Measurements from ENCODE around the gene CDC73. TPM values are rescaled to one million over a fixed set of nuclear protein-coding genes. Genes with fewer than 3 reads are reported as not detected.

CDC73 gene
- total and polyA plus RNA-seq, 2 of the 13 experiments (the other 11 are each of a cell fraction or from before 2014, with no cell fraction given), result 20.2 to 26.3 TPM

DNA sequence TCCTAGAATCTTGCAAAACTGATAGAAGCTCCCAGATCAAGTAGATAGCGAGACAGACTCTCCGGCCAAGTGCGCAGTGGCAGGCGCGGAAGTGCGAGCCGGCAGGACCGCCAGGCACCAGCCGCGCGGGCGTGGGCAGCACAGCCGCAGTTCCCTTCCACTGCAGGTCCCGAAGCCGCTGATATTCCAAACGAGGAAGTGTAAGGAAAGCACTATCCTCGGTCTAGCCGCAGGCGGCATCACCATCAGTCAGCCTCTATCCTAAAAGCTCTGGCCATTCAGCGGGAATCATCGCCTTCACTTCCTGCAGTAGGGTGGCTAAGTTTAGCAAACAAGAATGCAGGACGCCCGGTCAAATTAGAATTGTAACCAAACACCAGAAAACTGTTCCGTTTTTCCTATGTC lies 17.3 kb upstream of the CDC73 start (continued):
- TF ChIP-seq, protein P1, sequence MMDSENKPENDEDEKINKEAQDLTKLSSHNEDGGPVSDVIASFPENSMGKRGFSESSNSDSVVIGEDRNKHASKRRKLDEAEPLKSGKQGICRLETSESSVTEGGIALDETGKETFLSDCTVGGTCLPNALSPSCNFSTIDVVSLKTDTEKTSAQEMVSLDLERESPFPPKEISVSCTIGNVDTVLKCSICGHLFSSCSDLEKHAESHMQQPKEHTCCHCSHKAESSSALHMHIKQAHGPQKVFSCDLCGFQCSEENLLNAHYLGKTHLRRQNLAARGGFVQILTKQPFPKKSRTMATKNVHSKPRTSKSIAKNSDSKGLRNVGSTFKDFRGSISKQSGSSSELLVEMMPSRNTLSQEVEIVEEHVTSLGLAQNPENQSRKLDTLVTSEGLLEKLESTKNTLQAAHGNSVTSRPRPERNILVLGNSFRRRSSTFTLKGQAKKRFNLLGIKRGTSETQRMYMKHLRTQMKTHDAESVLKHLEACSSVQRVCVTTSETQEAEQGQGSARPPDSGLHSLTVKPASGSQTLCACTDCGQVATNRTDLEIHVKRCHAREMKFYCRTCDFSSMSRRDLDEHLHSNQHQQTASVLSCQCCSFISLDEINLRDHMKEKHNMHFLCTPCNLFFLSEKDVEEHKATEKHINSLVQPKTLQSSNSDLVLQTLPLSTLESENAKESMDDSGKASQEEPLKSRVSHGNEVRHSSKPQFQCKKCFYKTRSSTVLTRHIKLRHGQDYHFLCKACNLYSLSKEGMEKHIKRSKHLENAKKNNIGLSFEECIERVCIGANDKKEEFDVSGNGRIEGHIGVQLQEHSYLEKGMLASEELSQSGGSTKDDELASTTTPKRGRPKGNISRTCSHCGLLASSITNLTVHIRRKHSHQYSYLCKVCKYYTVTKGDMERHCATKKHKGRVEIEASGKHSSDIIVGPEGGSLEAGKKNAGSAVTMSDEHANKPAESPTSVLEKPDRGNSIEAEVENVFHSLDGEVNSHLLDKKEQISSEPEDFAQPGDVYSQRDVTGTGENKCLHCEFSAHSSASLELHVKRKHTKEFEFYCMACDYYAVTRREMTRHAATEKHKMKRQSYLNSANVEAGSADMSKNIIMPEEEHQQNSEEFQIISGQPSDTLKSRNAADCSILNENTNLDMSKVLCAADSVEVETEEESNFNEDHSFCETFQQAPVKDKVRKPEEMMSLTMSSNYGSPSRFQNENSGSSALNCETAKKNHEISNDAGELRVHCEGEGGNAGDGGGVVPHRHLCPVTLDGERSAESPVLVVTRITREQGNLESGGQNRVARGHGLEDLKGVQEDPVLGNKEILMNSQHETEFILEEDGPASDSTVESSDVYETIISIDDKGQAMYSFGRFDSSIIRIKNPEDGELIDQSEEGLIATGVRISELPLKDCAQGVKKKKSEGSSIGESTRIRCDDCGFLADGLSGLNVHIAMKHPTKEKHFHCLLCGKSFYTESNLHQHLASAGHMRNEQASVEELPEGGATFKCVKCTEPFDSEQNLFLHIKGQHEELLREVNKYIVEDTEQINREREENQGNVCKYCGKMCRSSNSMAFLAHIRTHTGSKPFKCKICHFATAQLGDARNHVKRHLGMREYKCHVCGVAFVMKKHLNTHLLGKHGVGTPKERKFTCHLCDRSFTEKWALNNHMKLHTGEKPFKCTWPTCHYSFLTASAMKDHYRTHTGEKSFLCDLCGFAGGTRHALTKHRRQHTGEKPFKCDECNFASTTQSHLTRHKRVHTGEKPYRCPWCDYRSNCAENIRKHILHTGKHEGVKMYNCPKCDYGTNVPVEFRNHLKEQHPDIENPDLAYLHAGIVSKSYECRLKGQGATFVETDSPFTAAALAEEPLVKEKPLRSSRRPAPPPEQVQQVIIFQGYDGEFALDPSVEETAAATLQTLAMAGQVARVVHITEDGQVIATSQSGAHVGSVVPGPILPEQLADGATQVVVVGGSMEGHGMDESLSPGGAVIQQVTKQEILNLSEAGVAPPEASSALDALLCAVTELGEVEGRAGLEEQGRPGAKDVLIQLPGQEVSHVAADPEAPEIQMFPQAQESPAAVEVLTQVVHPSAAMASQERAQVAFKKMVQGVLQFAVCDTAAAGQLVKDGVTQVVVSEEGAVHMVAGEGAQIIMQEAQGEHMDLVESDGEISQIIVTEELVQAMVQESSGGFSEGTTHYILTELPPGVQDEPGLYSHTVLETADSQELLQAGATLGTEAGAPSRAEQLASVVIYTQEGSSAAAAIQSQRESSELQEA (CRISPR knock-in tag; IDR thresholded peaks at IDR 0.05; ENCODE audit: not compliant biosample characterization), result peak; percentile 100
- TF ChIP-seq, protein P2, sequence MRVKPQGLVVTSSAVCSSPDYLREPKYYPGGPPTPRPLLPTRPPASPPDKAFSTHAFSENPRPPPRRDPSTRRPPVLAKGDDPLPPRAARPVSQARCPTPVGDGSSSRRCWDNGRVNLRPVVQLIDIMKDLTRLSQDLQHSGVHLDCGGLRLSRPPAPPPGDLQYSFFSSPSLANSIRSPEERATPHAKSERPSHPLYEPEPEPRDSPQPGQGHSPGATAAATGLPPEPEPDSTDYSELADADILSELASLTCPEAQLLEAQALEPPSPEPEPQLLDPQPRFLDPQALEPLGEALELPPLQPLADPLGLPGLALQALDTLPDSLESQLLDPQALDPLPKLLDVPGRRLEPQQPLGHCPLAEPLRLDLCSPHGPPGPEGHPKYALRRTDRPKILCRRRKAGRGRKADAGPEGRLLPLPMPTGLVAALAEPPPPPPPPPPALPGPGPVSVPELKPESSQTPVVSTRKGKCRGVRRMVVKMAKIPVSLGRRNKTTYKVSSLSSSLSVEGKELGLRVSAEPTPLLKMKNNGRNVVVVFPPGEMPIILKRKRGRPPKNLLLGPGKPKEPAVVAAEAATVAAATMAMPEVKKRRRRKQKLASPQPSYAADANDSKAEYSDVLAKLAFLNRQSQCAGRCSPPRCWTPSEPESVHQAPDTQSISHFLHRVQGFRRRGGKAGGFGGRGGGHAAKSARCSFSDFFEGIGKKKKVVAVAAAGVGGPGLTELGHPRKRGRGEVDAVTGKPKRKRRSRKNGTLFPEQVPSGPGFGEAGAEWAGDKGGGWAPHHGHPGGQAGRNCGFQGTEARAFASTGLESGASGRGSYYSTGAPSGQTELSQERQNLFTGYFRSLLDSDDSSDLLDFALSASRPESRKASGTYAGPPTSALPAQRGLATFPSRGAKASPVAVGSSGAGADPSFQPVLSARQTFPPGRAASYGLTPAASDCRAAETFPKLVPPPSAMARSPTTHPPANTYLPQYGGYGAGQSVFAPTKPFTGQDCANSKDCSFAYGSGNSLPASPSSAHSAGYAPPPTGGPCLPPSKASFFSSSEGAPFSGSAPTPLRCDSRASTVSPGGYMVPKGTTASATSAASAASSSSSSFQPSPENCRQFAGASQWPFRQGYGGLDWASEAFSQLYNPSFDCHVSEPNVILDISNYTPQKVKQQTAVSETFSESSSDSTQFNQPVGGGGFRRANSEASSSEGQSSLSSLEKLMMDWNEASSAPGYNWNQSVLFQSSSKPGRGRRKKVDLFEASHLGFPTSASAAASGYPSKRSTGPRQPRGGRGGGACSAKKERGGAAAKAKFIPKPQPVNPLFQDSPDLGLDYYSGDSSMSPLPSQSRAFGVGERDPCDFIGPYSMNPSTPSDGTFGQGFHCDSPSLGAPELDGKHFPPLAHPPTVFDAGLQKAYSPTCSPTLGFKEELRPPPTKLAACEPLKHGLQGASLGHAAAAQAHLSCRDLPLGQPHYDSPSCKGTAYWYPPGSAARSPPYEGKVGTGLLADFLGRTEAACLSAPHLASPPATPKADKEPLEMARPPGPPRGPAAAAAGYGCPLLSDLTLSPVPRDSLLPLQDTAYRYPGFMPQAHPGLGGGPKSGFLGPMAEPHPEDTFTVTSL (CRISPR knock-in tag; IDR thresholded peaks at IDR 0.05; ENCODE audit: borderline replicate concordance), result no peak
- TF ChIP-seq KDM1A (CRISPR knock-in tag; IDR thresholded peaks at IDR 0.05) (no peak), NFE2L1 (CRISPR knock-in tag; IDR thresholded peaks at IDR 0.05; ENCODE audit: borderline replicate concordance) (no peak), SIN3A (IDR thresholded peaks at IDR 0.05; ENCODE audit: borderline replicate concordance, low read depth, low read length) (peak; percentile 51; the same call in 1 of the 2 replicates), ARHGAP35 (CRISPR knock-in tag; IDR thresholded peaks at IDR 0.05; ENCODE audit: borderline replicate concordance) (no peak), ZNF101 (CRISPR knock-in tag; IDR thresholded peaks at IDR 0.05; ENCODE audit: borderline replicate concordance, low read depth) (no peak), GATAD1 (CRISPR knock-in tag; IDR thresholded peaks at IDR 0.05) (no peak)
- TF ChIP-seq, protein P3, sequence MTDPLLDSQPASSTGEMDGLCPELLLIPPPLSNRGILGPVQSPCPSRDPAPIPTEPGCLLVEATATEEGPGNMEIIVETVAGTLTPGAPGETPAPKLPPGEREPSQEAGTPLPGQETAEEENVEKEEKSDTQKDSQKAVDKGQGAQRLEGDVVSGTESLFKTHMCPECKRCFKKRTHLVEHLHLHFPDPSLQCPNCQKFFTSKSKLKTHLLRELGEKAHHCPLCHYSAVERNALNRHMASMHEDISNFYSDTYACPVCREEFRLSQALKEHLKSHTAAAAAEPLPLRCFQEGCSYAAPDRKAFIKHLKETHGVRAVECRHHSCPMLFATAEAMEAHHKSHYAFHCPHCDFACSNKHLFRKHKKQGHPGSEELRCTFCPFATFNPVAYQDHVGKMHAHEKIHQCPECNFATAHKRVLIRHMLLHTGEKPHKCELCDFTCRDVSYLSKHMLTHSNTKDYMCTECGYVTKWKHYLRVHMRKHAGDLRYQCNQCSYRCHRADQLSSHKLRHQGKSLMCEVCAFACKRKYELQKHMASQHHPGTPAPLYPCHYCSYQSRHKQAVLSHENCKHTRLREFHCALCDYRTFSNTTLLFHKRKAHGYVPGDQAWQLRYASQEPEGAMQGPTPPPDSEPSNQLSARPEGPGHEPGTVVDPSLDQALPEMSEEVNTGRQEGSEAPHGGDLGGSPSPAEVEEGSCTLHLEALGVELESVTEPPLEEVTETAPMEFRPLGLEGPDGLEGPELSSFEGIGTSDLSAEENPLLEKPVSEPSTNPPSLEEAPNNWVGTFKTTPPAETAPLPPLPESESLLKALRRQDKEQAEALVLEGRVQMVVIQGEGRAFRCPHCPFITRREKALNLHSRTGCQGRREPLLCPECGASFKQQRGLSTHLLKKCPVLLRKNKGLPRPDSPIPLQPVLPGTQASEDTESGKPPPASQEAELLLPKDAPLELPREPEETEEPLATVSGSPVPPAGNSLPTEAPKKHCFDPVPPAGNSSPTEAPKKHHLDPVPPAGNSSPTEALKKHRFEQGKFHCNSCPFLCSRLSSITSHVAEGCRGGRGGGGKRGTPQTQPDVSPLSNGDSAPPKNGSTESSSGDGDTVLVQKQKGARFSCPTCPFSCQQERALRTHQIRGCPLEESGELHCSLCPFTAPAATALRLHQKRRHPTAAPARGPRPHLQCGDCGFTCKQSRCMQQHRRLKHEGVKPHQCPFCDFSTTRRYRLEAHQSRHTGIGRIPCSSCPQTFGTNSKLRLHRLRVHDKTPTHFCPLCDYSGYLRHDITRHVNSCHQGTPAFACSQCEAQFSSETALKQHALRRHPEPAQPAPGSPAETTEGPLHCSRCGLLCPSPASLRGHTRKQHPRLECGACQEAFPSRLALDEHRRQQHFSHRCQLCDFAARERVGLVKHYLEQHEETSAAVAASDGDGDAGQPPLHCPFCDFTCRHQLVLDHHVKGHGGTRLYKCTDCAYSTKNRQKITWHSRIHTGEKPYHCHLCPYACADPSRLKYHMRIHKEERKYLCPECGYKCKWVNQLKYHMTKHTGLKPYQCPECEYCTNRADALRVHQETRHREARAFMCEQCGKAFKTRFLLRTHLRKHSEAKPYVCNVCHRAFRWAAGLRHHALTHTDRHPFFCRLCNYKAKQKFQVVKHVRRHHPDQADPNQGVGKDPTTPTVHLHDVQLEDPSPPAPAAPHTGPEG (CRISPR knock-in tag; IDR thresholded peaks at IDR 0.05), result no peak

Data from HepG2 (cell line).